ENCODE data around the gene ZNF512B.

ZNF512B gene

GRCh38 chr20:63968136-63968927 lies 1.4 kb downstream of the ZNF512B start:
- Histone ChIP-seq H3K9me3 (replicated peaks; ENCODE audit: low read length) (no peaks in the 10 kb centered on the region), H3K36me3 (ENCODE audit: insufficient read depth, low read length) (peaks cover 25% of the 10 kb centered on the region), H3K4me1 (ENCODE audit: control insufficient read depth, insufficient read depth, low read length) (peaks cover 14% of the 10 kb centered on the region), H3K4me3 (ENCODE audit: low read length) (peak overlapping the region; percentile 88), H3K27me3 (ENCODE audit: control insufficient read depth, insufficient read depth, low read length) (no peaks in the 10 kb centered on the region), H3K9ac (ENCODE audit: low read depth, low read length) (peak overlapping the region; percentile 92), H3K4me2 (ENCODE audit: low read length) (peak overlapping the region; percentile 94)

DNA sequence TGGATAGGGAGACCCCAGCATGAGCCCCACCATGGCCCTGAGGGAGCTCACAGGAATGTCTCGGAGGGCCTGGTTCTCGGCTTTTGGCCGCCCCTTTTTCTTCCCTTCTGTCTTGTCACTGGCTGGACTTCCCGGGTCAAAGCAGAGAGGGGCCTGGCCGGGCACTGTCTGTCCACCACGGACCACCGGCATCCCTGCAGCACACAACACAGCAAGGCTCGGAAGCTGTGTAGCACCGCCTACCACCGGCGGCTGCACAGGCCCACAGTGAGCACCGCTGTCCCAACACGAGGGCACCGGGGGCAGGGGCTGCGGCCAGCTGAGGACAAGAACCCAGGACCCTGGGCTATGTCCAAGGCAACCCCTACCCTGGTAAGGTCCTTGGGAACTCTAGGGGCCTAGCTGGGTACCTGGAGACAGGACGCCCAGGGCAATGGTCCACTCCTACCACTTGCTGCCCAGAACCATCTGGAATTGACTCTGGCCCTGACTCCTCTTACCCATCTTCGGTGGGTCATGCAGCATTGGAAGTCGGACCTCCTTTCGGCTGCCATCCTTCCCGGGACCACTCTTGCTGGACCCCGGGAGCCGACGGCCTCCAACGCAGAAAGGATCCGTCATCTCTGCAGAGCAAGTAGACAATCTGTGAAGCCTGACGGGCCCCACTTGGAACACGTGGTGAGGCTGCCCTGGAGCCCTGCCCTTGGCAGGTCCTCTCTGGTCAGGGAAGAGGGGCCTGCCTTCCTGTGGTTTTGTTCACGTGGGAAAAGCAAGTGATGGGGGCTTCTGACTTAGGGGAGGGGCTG lies 2.2 kb downstream of the ZNF512B start:
- Histone ChIP-seq H3K4me3 (ENCODE audit: low read length) (no peak overlapping the region), H3K4me2 (ENCODE audit: low read length) (no peak overlapping the region), H3K4me1 (ENCODE audit: control insufficient read depth, insufficient read depth, low read length) (peaks cover 14% of the 10 kb centered on the region), H3K36me3 (ENCODE audit: insufficient read depth, low read length) (peaks cover 33% of the 10 kb centered on the region), H3K27me3 (ENCODE audit: control insufficient read depth, insufficient read depth, low read length) (no peaks in the 10 kb centered on the region), H3K9ac (ENCODE audit: low read depth, low read length) (no peak overlapping the region), H3K9me3 (replicated peaks; ENCODE audit: low read length) (no peaks in the 10 kb centered on the region)

DNA sequence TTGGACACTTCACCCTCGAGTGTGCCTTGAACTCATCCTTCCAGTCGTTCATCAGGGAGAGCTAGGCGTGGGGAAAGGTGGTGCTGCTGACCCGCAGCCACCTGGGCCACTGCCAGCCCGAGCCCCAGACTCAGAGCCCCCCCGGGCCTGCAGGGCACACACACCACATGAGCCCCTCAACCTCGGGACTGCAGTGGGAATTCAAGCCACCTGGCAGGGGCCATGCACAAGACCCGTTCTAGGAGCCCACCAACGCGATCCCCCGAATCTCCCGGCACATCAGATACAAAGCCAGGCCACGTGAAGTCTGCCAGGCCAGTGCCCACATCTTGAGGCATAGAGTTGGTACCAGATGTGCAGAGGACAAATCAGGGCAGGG lies 2.8 kb downstream of the ZNF512B start:
- H3K27me3 ChIP-seq (ENCODE audit: control insufficient read depth, insufficient read depth, low read length) = no peaks in the 10 kb centered on the region
- H3K9ac ChIP-seq (ENCODE audit: low read depth, low read length) = no peak overlapping the region
- no peak overlapping the region for H3K4me3 ChIP-seq (ENCODE audit: low read length)
- H3K36me3 ChIP-seq (ENCODE audit: insufficient read depth, low read length) = peaks cover 39% of the 10 kb centered on the region
- no peaks in the 10 kb centered on the region for H3K9me3 ChIP-seq (replicated peaks; ENCODE audit: low read length)
- no peak overlapping the region for H3K4me2 ChIP-seq (ENCODE audit: low read length)
- peaks cover 14% of the 10 kb centered on the region for H3K4me1 ChIP-seq (ENCODE audit: control insufficient read depth, insufficient read depth, low read length)

- Histone ChIP-seq H3K4me3 (ENCODE audit: low read length) (no peak overlapping the region), H3K9ac (ENCODE audit: low read depth, low read length) (no peak overlapping the region), H3K36me3 (ENCODE audit: insufficient read depth, low read length) (peaks cover 42% of the 10 kb centered on the region)
These were observed 3.4 kb downstream of the ZNF512B start for GRCh38 chr20:63966172-63966943.

GRCh38 chr20:63964412-63964811 lies 5.3 kb downstream of the ZNF512B start:
- H3K4me3 ChIP-seq (ENCODE audit: low read length) = no peak overlapping the region
- H3K4me2 ChIP-seq (ENCODE audit: low read length) = no peak overlapping the region
- H3K36me3 ChIP-seq (ENCODE audit: insufficient read depth, low read length) = peaks cover 47% of the 10 kb centered on the region
- H3K9me3 ChIP-seq (replicated peaks; ENCODE audit: low read length) = no peaks in the 10 kb centered on the region
- peaks cover 9% of the 10 kb centered on the region for H3K4me1 ChIP-seq (ENCODE audit: control insufficient read depth, insufficient read depth, low read length)
- H3K27me3 ChIP-seq (ENCODE audit: control insufficient read depth, insufficient read depth, low read length) = no peaks in the 10 kb centered on the region
- no peak overlapping the region for H3K9ac ChIP-seq (ENCODE audit: low read depth, low read length)

More at GRCh38 chr20:63966172-63966943, 3.4 kb downstream of the ZNF512B start:
- Histone ChIP-seq H3K27me3 (ENCODE audit: control insufficient read depth, insufficient read depth, low read length) (no peaks in the 10 kb centered on the region), H3K9me3 (replicated peaks; ENCODE audit: low read length) (no peaks in the 10 kb centered on the region), H3K4me1 (ENCODE audit: control insufficient read depth, insufficient read depth, low read length) (peaks cover 14% of the 10 kb centered on the region), H3K4me2 (ENCODE audit: low read length) (no peak overlapping the region)

- H3K27me3 ChIP-seq (ENCODE audit: control insufficient read depth, insufficient read depth, low read length) = no peaks in the 10 kb centered on the region
- peaks cover 47% of the 10 kb centered on the region for H3K36me3 ChIP-seq (ENCODE audit: insufficient read depth, low read length)
- no peaks in the 10 kb centered on the region for H3K9me3 ChIP-seq (replicated peaks; ENCODE audit: low read length)
- no peak overlapping the region for H3K9ac ChIP-seq (ENCODE audit: low read depth, low read length)
- no peak overlapping the region for H3K4me2 ChIP-seq (ENCODE audit: low read length)
- peaks cover 6% of the 10 kb centered on the region for H3K4me1 ChIP-seq (ENCODE audit: control insufficient read depth, insufficient read depth, low read length)
- H3K4me3 ChIP-seq (ENCODE audit: low read length) = no peak overlapping the region
These were observed 5.9 kb downstream of the ZNF512B start for GRCh38 chr20:63963784-63964301.

DNA sequence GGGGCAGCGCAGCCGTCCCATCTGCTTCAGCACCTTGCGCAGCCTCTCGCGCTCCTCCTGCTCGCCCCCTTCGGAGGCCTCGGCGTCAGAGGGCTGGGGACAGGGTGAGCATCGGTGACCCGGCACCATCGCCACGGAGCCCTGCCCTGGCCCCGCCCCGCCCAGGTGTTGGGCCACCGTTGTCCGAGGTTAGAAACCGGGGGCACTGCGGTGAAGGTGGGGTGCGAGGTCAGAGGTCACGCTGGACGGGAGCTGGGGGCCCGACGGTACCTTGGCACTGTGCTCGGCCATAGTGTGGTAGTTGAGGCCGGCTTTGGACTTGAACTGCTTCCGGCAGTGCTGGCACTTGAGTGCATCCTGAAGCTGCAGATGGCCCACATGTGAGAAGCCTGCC lies 6.4 kb downstream of the ZNF512B start:
- H3K36me3 ChIP-seq (ENCODE audit: insufficient read depth, low read length) = peaks cover 47% of the 10 kb centered on the region
- H3K4me3 ChIP-seq (ENCODE audit: low read length) = no peak overlapping the region
- H3K4me2 ChIP-seq (ENCODE audit: low read length) = no peak overlapping the region
- no peaks in the 10 kb centered on the region for H3K27me3 ChIP-seq (ENCODE audit: control insufficient read depth, insufficient read depth, low read length)
- H3K9ac ChIP-seq (ENCODE audit: low read depth, low read length) = no peak overlapping the region
- no peaks in the 10 kb centered on the region for H3K9me3 ChIP-seq (replicated peaks; ENCODE audit: low read length)
- H3K4me1 ChIP-seq (ENCODE audit: control insufficient read depth, insufficient read depth, low read length) = peaks cover 1% of the 10 kb centered on the region

GRCh38 chr20:63962426-63963347 lies 7.0 kb downstream of the ZNF512B start:
- Histone ChIP-seq H3K4me2 (ENCODE audit: low read length) (no peak overlapping the region), H3K27me3 (ENCODE audit: control insufficient read depth, insufficient read depth, low read length) (no peaks in the 10 kb centered on the region), H3K36me3 (ENCODE audit: insufficient read depth, low read length) (peaks cover 47% of the 10 kb centered on the region), H3K4me1 (ENCODE audit: control insufficient read depth, insufficient read depth, low read length) (peaks cover 6% of the 10 kb centered on the region), H3K9me3 (replicated peaks; ENCODE audit: low read length) (no peaks in the 10 kb centered on the region), H3K4me3 (ENCODE audit: low read length) (no peak overlapping the region), H3K9ac (ENCODE audit: low read depth, low read length) (no peak overlapping the region)

GRCh38 chr20:63961664-63962425 lies 7.9 kb downstream of the ZNF512B start:
- H3K4me2 ChIP-seq (ENCODE audit: low read length) = no peak overlapping the region
- no peaks in the 10 kb centered on the region for H3K27me3 ChIP-seq (ENCODE audit: control insufficient read depth, insufficient read depth, low read length)
- peaks cover 14% of the 10 kb centered on the region for H3K4me1 ChIP-seq (ENCODE audit: control insufficient read depth, insufficient read depth, low read length)
- no peaks in the 10 kb centered on the region for H3K9me3 ChIP-seq (replicated peaks; ENCODE audit: low read length)
- peaks cover 41% of the 10 kb centered on the region for H3K36me3 ChIP-seq (ENCODE audit: insufficient read depth, low read length)
- H3K4me3 ChIP-seq (ENCODE audit: low read length) = no peak overlapping the region
- H3K9ac ChIP-seq (ENCODE audit: low read depth, low read length) = no peak overlapping the region
